Choroid plexus epithelial cell (primary cell): ENCODE data around the gene CNN2.

Experiments used
- DNase-seq: peaks from one replicate; pipeline ENCODE4 v3.0.0-alpha.2; 2010; ENCODE audit warnings: low read depth
- H3K4me3 ChIP-seq: 2 replicates; pipeline ENCODE4 v1.5.1; 2011; ENCODE audit warnings: low read depth, mild to moderate bottlenecking, control low read depth, low read length, moderate library complexity
- CTCF ChIP-seq: conservative IDR thresholded peaks from 2 replicates; pipeline ENCODE4 v1.5.1; 2011; ENCODE audit warnings: low read depth, mild to moderate bottlenecking, control low read depth, inconsistent platforms, low read length, moderate library complexity

CNN2 gene

GRCh38 chr19:1001538-1002166, 24.8 kb upstream of the CNN2 start:
- no peak for DNase-seq
- no peak overlapping the region for H3K4me3 ChIP-seq
- TF ChIP-seq CTCF, result peak; percentile 82

- DNase-seq, result no peak
- TF ChIP-seq CTCF, result no peak
- no peak overlapping the region for H3K4me3 ChIP-seq
Observed at GRCh38 chr19:1002600-1002999, 23.8 kb upstream of the CNN2 start.

- no peak overlapping the region for H3K4me3 ChIP-seq
- no peak for TF ChIP-seq CTCF
- DNase-seq, result no peak
Observed at GRCh38 chr19:1003283-1003682, 23.1 kb upstream of the CNN2 start.

- TF ChIP-seq CTCF, result no peak
- no peak overlapping the region for H3K4me3 ChIP-seq
- no peak for DNase-seq
Observed at GRCh38 chr19:1004204-1004802, 22.1 kb upstream of the CNN2 start.

GRCh38 chr19:1004803-1005664, 21.4 kb upstream of the CNN2 start:
- no peak overlapping the region for H3K4me3 ChIP-seq
- TF ChIP-seq CTCF, result no peak
- no peak for DNase-seq

GRCh38 chr19:1006711-1007398, 19.6 kb upstream of the CNN2 start:
- no peak overlapping the region for H3K4me3 ChIP-seq
- DNase-seq, result no peak
- TF ChIP-seq CTCF, result no peak
